Transverse colon (tissue), 4 donors: ENCODE results near the gene SIPA1L3. TPM values are rescaled to one million over a fixed set of nuclear protein-coding genes. Genes with fewer than 3 reads are reported as not detected.

Experiments
- DNase-seq: peaks from one replicate; pipeline ENCODE4 v3.0.0-alpha.2; 2019
- H3K27ac ChIP-seq, 4 donors: fragments of 200-600 bp; sonication (generic); 2 replicates each; pipeline ENCODE4 v1.5.1; 2016 to 2018; ENCODE audit warnings: inconsistent platforms in 4 of 4
- H3K27me3 ChIP-seq: fragments of 200-600 bp; sonication (generic); 2 replicates; pipeline ENCODE4 v1.5.1; 2017; ENCODE audit warnings: inconsistent platforms
- H3K36me3 ChIP-seq, 4 donors: fragments of 200-600 bp; sonication (generic); 2 replicates each; pipeline ENCODE4 v1.5.1; 2017 to 2019; ENCODE audit warnings: inconsistent platforms in 4 of 4
- H3K4me1 ChIP-seq, 4 donors: fragments of 200-600 bp; sonication (generic); 2 replicates each; pipeline ENCODE4 v1.5.1; 2017 to 2020; ENCODE audit warnings: inconsistent platforms in 4 of 4
- H3K4me3 ChIP-seq, 4 donors: fragments of 200-600 bp; sonication (generic); 1 replicate in 1 of 4; 2 replicates in 3 of 4; pipeline versions ENCODE4 v1.5.1 to v1.6.1; 2017 to 2019; ENCODE audit warnings: inconsistent platforms in 4 of 4
- H3K9me3 ChIP-seq, 2 donors: fragments of 200-600 bp; sonication (generic); 2 replicates each; pipeline ENCODE4 v1.5.1; 2017 to 2019; ENCODE audit warnings: inconsistent platforms in 2 of 2
- CTCF ChIP-seq, 5 experiments: fragments of 200-600 bp in 3 of 5; fragments of 450-650 bp in 2 of 5; sonication (generic) in 3 of 5; IDR thresholded peaks; 1 replicate in 2 of 5; 2 replicates in 3 of 5; pipeline ENCODE4 v1.5.1; 2016 to 2017; ENCODE audit warnings: antibody characterized with exemption in 5 of 5, inconsistent platforms in 3 of 5, mild to moderate bottlenecking in 2 of 5, moderate library complexity in 1 of 5
- EP300 ChIP-seq: sonication (generic); formaldehyde crosslinking; IDR thresholded peaks from one replicate; pipeline ENCODE4 v1.6.1; 2017; ENCODE audit warnings: antibody characterized with exemption, low read depth
- POLR2A ChIP-seq: fragments of 450-650 bp; IDR thresholded peaks from one replicate; pipeline ENCODE4 v1.6.1; 2016; ENCODE audit warnings: antibody characterized with exemption, mild to moderate bottlenecking, moderate library complexity
- POLR2AphosphoS5 ChIP-seq, 3 donors: sonication (generic); formaldehyde crosslinking; IDR thresholded peaks; one replicate each; pipeline ENCODE4 v1.6.1; 2016; ENCODE audit warnings: antibody characterized with exemption in 3 of 3
- WGBS, 2 donors: methylation state at CpG; one replicate each; pipeline ENCODE4 v1.1.5; 2018; ENCODE audit warnings: low coverage in 1 of 2; 5-methylcytosine and 5-hydroxymethylcytosine counted together
- in situ Hi-C, 4 donors: fragments of 200-750 bp; cut with MboI; loops; one replicate each; pipeline versions ENCODE4 v1.15.0 to v1.15.1; 2017; ENCODE audit warnings: low sequenced_read_pairs in 3 of 4, low pct_ligation_motif_present in 1 of 4, low pct_unique_long_range_greater_than_20kb in 1 of 4
- intact Hi-C: fragments of 100-400 bp; cut with DNase I; formaldehyde crosslinking; loops from one replicate; pipeline ENCODE4 v1.15.1; 2023; ENCODE audit warnings: low total_unique reads
- total RNA-seq, 4 donors: library from RNA; depleted of rRNA; stranded (reverse); fragments of >200 nt; gene quantifications; one replicate each; pipeline ENCODE4 v1.1.0, GENCODE V29; 2016

Gene SIPA1L3
- total RNA-seq, 4 donors from 2014 or later: 191 to 284 (median 231) TPM

GRCh38 chr19:38139122-38139521, 232.1 kb downstream of the SIPA1L3 start:
- TF ChIP-seq POLR2AphosphoS5 (IDR thresholded peaks at IDR 0.05) (no peak), CTCF (IDR thresholded peaks at IDR 0.05) (no peak), EP300 (no peak), POLR2A (no peak)
- no peak overlapping the region for H3K4me3 ChIP-seq
- intact Hi-C loops: no loop called here
- DNase-seq: no peak
- 69% methylated on average over 6 of the region's 6 CpGs; no CpG with 5 or more reads in 1 of the 2 donors for WGBS, 2 donors
- peaks cover 0 to 7% (median 0%) of the 10 kb centered on the region in 4 donors for H3K36me3 ChIP-seq
- no peaks in the 10 kb centered on the region for H3K9me3 ChIP-seq
- H3K4me1 ChIP-seq: no peaks in the 10 kb centered on the region
- in situ Hi-C loops: no loop called here
- no peaks in the 10 kb centered on the region for H3K27me3 ChIP-seq
- no peak overlapping the region for H3K27ac ChIP-seq

- H3K27me3 ChIP-seq: no peaks in the 10 kb centered on the region
- peaks cover 0 to 7% (median 2%) of the 10 kb centered on the region in 4 donors for H3K36me3 ChIP-seq
- 70 to 89% methylated on average over 2 to 13 of the region's 13 CpGs for WGBS, 2 donors
- TF ChIP-seq POLR2A: no peak
- TF ChIP-seq CTCF (IDR thresholded peaks at IDR 0.05): no peak
- TF ChIP-seq EP300: no peak
- no peak overlapping the region for H3K4me3 ChIP-seq
- no peaks in the 10 kb centered on the region for H3K9me3 ChIP-seq
- no peaks in the 10 kb centered on the region for H3K4me1 ChIP-seq
- no peak for DNase-seq
- H3K27ac ChIP-seq: no peak overlapping the region
- intact Hi-C loops (no loop called here), in situ Hi-C loops (no loop called here)
Measured at GRCh38 chr19:38141108-38141507, 234.1 kb downstream of the SIPA1L3 start.

- TF ChIP-seq CTCF (IDR thresholded peaks at IDR 0.05) (peak; percentile 35 to 47 (median 44)), POLR2AphosphoS5 (IDR thresholded peaks at IDR 0.05) (no peak)
- WGBS, 2 donors: 72 to 75% methylated on average over 5 to 17 of the region's 17 CpGs
- in situ Hi-C loops (no loop called here), intact Hi-C loops (no loop called here)
- DNase-seq: peak; percentile 15
- Histone ChIP-seq H3K27me3 (no peaks in the 10 kb centered on the region), H3K27ac (no peak overlapping the region), H3K36me3 (peaks cover 0 to 7% (median 2%) of the 10 kb centered on the region in 4 donors), H3K4me3 (no peak overlapping the region), H3K9me3 (no peaks in the 10 kb centered on the region), H3K4me1 (no peaks in the 10 kb centered on the region)
Measured at GRCh38 chr19:38142176-38143035, 235.4 kb downstream of the SIPA1L3 start.

DNA sequence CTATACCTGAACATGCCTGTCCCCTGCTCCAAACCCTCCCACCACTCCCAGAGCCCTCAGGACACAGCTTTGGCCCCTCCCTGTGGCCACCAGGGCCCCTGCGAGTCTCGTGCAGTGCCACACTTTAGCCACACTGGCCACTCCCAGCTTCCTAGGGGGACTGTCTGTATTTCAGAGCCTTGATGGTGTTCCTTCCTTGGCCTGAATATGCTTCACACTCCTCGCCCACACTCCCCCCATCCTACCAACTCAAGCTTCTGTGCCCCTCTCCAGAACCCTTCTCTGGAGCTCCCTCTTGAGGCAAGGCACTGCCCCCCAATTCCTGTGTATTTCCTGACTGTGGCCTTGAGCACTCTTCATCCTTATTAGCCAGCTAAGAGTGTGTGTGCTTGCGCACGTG, 236.8 kb downstream of the SIPA1L3 start:
- Histone ChIP-seq H3K27me3 (no peaks in the 10 kb centered on the region), H3K4me1 (no peaks in the 10 kb centered on the region), H3K36me3 (peaks cover 0 to 11% (median 2%) of the 10 kb centered on the region in 4 donors), H3K27ac (no peak overlapping the region), H3K4me3 (no peak overlapping the region), H3K9me3 (no peaks in the 10 kb centered on the region)
- intact Hi-C loops: no loop called here
- in situ Hi-C loops: no loop called here
- TF ChIP-seq CTCF (IDR thresholded peaks at IDR 0.05) (no peak), POLR2A (no peak), EP300 (no peak), POLR2AphosphoS5 (IDR thresholded peaks at IDR 0.05) (no peak)
- no peak for DNase-seq
- 80 to 86% methylated on average over 1 to 5 of the region's 5 CpGs for WGBS, 2 donors
